ENCODE measurements around the gene YY1. TPM values are rescaled to one million over a fixed set of nuclear protein-coding genes. Genes with fewer than 3 reads are reported as not detected.

The YY1 gene
- total RNA-seq, 2 donors from 2014 or later = 42.8 to 52.3 TPM

DNA sequence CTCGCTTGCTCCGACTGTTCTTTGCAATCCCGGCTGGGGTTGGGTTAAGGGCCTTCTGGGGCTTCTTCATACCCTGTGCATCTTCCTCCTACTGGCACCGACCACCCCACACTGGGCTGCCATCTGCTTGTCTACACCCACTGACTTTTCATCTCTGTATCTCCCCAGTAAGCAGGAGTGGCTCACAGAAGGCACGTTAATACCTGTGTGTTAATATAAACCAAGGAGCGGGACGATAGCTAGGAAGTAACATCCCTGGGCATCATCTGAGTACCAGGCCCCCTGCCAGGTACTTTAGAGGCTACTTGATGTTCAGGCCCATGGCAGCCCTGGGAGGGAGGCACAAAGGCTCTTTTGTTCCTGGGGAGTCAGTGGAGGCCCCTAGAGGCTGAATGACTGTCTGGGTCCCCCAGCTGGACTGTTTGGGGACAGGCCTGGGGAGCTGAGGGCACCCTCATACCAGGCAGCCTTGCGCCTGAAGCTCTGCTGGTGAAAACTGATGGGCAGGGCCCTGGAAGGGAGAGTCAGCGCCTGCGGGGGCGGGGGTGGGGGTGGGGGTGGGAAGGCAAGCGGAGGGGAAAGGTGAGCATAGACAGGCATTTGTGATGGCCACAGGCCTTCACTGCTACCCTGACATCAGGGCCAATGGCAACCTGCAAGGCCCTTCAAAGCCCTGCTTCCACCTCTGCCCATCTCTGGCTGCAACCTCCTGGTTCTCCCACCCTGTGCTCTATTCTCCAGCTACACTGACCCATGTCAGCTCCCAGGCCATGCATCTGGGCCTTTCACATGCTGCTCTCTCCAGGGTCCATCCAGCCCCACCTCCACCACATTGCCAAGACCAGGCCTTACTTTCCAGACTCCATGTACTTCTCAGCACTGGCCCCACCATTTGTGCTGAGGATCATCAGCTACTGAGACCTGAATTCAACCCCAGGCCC, 45.3 kb upstream of the YY1 start:
- H3K9me3 ChIP-seq = no peaks in the 10 kb centered on the region
- ATAC-seq (ENCODE audit: insufficient number of reproducible peaks, low FRiP score, low read depth) (no peak), DNase-seq (ENCODE audit: low spot score) (no peak)
- peak overlapping the region; percentile 73 to 85 for H3K27ac ChIP-seq
- H3K27me3 ChIP-seq (replicated peaks; ENCODE audit: insufficient read depth) = no peaks in the 10 kb centered on the region
- H3K36me3 ChIP-seq = no peaks in the 10 kb centered on the region
- H3K4me3 ChIP-seq = peak overlapping the region; percentile 68
- TF ChIP-seq, protein P1, sequence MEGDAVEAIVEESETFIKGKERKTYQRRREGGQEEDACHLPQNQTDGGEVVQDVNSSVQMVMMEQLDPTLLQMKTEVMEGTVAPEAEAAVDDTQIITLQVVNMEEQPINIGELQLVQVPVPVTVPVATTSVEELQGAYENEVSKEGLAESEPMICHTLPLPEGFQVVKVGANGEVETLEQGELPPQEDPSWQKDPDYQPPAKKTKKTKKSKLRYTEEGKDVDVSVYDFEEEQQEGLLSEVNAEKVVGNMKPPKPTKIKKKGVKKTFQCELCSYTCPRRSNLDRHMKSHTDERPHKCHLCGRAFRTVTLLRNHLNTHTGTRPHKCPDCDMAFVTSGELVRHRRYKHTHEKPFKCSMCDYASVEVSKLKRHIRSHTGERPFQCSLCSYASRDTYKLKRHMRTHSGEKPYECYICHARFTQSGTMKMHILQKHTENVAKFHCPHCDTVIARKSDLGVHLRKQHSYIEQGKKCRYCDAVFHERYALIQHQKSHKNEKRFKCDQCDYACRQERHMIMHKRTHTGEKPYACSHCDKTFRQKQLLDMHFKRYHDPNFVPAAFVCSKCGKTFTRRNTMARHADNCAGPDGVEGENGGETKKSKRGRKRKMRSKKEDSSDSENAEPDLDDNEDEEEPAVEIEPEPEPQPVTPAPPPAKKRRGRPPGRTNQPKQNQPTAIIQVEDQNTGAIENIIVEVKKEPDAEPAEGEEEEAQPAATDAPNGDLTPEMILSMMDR (IDR thresholded peaks at IDR 0.05) = no peak
- H3K4me1 ChIP-seq (ENCODE audit: control insufficient read depth in 1 of 2, low read depth in 2 of 2) = peaks cover 10 to 17% of the 10 kb centered on the region in 2 donors

DNA sequence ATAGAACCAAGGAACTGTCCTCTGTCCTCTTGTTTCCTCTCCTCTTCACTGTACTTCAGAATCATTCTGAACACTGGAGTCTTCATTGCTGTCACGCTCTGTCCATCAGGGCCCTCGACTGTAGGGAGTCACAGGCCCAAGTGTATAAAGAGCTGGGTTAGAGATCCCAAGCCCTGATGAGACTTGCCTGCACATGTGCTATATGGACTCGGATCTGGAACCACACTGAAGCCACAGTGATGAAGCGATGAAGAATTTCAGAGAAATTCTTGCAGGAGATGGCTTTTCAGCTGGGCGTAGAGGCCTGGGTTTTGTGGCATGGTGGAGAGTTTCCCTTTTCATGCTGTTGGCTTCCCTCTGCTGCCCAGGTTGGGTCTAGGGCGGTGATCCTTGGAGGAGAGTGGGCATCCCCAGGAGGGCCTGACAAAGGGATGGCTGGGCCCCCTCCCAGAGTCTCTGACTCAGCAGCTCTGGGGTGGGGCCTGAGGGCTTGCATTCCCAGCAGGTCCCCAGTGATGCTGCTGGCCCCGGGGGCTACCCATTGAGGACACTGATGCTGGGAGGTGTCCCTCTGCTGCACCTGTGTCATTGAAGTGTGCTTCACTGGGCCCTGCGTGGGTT, 39.6 kb upstream of the YY1 start:
- no peaks in the 10 kb centered on the region for H3K4me1 ChIP-seq (ENCODE audit: control insufficient read depth in 1 of 2, low read depth in 2 of 2)
- no peaks in the 10 kb centered on the region for H3K27me3 ChIP-seq (replicated peaks; ENCODE audit: insufficient read depth)
- H3K27ac ChIP-seq = no peak overlapping the region
- H3K4me3 ChIP-seq = no peak overlapping the region
- TF ChIP-seq, protein P1 (IDR thresholded peaks at IDR 0.05) = no peak
- H3K9me3 ChIP-seq = no peaks in the 10 kb centered on the region
- DNase-seq (ENCODE audit: low spot score) = no peak
- no peaks in the 10 kb centered on the region for H3K36me3 ChIP-seq
- no peak for ATAC-seq (ENCODE audit: insufficient number of reproducible peaks, low FRiP score, low read depth)

DNA sequence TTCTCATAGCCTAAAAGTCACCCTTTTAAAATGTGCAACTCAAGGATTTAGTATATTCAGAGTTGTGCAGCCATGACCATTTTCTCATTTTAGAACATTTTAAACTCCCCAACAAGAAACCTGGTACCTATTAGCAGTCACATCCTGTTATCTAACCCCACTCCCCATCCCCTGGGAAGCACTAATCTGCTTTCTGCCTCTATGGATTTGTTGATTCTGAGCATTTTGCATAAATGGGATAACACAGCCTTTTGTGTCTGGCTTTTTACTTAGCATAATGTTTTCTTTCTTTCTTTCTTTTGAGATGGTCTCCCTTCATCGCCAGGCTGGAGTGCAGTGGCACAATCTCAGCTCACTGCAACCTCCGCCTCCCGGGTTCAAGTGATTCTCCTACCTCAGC, 38.6 kb upstream of the YY1 start:
- H3K36me3 ChIP-seq = no peaks in the 10 kb centered on the region
- no peaks in the 10 kb centered on the region for H3K4me1 ChIP-seq (ENCODE audit: control insufficient read depth in 1 of 2, low read depth in 2 of 2)
- H3K27me3 ChIP-seq (replicated peaks; ENCODE audit: insufficient read depth) = no peaks in the 10 kb centered on the region
- H3K4me3 ChIP-seq = no peak overlapping the region
- no peak for DNase-seq (ENCODE audit: low spot score)
- H3K27ac ChIP-seq = no peak overlapping the region
- no peaks in the 10 kb centered on the region for H3K9me3 ChIP-seq
- ATAC-seq (ENCODE audit: insufficient number of reproducible peaks, low FRiP score, low read depth) = no peak
- TF ChIP-seq, protein P1 (IDR thresholded peaks at IDR 0.05) = no peak

DNA sequence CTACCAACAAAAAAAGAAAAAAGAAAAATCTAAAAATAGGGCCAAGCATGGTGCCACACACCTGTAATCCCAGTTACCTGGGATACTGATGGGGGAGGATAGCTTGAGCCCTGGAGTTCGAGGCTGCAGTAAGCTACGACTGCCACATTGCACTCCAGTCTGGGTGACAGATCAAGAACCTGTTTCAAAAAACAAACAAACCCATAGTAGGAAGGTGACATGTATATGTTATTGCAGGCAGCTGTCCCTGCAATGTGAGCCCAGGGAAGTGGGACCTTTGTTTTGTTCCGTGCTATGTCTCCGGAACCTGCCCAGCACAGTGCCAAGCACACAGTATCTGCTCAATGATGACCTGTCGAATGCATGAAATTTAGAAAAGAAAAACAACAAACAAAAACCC, 37.2 kb upstream of the YY1 start:
- TF ChIP-seq, protein P1 (IDR thresholded peaks at IDR 0.05) = no peak
- Histone ChIP-seq H3K4me1 (ENCODE audit: control insufficient read depth in 1 of 2, low read depth in 2 of 2) (no peaks in the 10 kb centered on the region), H3K36me3 (no peaks in the 10 kb centered on the region), H3K27ac (no peak overlapping the region), H3K4me3 (no peak overlapping the region), H3K9me3 (no peaks in the 10 kb centered on the region), H3K27me3 (replicated peaks; ENCODE audit: insufficient read depth) (no peaks in the 10 kb centered on the region)
- no peak for ATAC-seq (ENCODE audit: insufficient number of reproducible peaks, low FRiP score, low read depth)
- DNase-seq (ENCODE audit: low spot score) = no peak

DNA sequence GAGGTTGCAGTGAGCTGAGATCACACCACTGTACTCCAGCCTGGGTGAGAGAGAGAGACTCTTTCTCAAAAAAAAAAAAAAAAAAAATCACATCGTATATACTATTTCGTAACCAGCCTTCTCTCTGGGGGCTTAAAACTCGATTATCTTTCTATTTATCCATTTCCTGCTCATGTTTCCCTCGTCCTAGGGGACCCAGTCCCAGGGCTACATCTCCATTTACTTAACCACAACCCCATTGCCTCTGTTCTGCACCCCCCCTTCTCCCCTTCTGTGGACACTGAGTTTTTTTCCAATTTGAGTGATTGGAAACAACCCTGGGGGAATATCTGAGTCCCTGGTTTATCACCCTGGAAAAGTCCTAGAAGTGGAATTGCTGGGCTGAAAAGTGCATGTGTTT, 36.2 kb upstream of the YY1 start:
- TF ChIP-seq, protein P1 (IDR thresholded peaks at IDR 0.05) = no peak
- Histone ChIP-seq H3K27ac (no peak overlapping the region), H3K27me3 (replicated peaks; ENCODE audit: insufficient read depth) (no peaks in the 10 kb centered on the region), H3K9me3 (no peaks in the 10 kb centered on the region), H3K4me1 (ENCODE audit: control insufficient read depth in 1 of 2, low read depth in 2 of 2) (no peaks in the 10 kb centered on the region), H3K36me3 (no peaks in the 10 kb centered on the region), H3K4me3 (no peak overlapping the region)
- DNase-seq (ENCODE audit: low spot score) = no peak
- no peak for ATAC-seq (ENCODE audit: insufficient number of reproducible peaks, low FRiP score, low read depth)
